ENCODE data around the gene PPA1.
"Not testable (repeated sequence)": the region's sequence is repeated elsewhere in the genome, so short reads cannot be mapped to it uniquely, and the experiment has no call there.

PPA1 gene

GRCh38 chr10:70228491-70228890 lies 4.7 kb downstream of the PPA1 start:
- DNase-seq (ENCODE audit: low spot score), result no peak
- TF ChIP-seq, protein P1, sequence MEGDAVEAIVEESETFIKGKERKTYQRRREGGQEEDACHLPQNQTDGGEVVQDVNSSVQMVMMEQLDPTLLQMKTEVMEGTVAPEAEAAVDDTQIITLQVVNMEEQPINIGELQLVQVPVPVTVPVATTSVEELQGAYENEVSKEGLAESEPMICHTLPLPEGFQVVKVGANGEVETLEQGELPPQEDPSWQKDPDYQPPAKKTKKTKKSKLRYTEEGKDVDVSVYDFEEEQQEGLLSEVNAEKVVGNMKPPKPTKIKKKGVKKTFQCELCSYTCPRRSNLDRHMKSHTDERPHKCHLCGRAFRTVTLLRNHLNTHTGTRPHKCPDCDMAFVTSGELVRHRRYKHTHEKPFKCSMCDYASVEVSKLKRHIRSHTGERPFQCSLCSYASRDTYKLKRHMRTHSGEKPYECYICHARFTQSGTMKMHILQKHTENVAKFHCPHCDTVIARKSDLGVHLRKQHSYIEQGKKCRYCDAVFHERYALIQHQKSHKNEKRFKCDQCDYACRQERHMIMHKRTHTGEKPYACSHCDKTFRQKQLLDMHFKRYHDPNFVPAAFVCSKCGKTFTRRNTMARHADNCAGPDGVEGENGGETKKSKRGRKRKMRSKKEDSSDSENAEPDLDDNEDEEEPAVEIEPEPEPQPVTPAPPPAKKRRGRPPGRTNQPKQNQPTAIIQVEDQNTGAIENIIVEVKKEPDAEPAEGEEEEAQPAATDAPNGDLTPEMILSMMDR (IDR thresholded peaks at IDR 0.05; ENCODE audit: extremely low read depth, insufficient read depth, missing control alignments), result no peak
- in situ Hi-C loops (cut with MboI; ENCODE audit: low pct_unique_long_range_greater_than_20kb, low sequenced_read_pairs, unreplicated experiment), result loop anchor here (5.0 kb wide), 1 partner anchor 129 kb away; no protein-coding TSS in a partner anchor

- in situ Hi-C loops (cut with MboI; ENCODE audit: low pct_unique_long_range_greater_than_20kb, low sequenced_read_pairs, unreplicated experiment), result loop anchor here (5.0 kb wide), 1 partner anchor 130 kb away; no protein-coding TSS in a partner anchor
Measured at GRCh38 chr10:70227548-70228320, 5.5 kb downstream of the PPA1 start.

DNA sequence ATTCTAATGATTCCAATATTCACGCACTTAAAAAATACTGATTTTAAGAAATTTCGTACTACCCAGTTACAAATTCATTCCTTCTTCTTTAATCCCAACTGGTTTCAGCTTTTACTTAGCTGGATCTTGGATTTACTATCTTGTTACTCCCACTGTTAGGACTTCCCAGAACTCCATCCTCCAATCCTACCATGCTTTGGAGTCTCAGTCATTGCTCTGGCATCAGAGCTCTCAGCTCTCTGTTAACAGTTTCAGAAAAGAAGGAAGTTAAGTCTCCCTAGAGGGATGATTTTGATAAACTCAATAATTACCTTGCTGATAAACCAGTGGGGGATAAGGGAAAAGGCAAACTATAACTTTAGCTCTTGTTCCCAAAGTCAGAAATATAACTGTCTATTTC lies 9.5 kb downstream of the PPA1 start:
- DNase-seq (ENCODE audit: low spot score), result no peak
- TF ChIP-seq, protein P1 (IDR thresholded peaks at IDR 0.05; ENCODE audit: extremely low read depth, insufficient read depth, missing control alignments), result no peak
- in situ Hi-C loops (cut with MboI; ENCODE audit: low pct_unique_long_range_greater_than_20kb, low sequenced_read_pairs, unreplicated experiment), result no loop called here

More at GRCh38 chr10:70227548-70228320, 5.5 kb downstream of the PPA1 start:
- TF ChIP-seq, protein P1 (IDR thresholded peaks at IDR 0.05; ENCODE audit: extremely low read depth, insufficient read depth, missing control alignments), result no peak
- no peak for DNase-seq (ENCODE audit: low spot score)

GRCh38 chr10:70222811-70223447 lies 10.3 kb downstream of the PPA1 start:
- DNase-seq (ENCODE audit: low spot score); in situ Hi-C loops (cut with MboI; ENCODE audit: low pct_unique_long_range_greater_than_20kb, low sequenced_read_pairs, unreplicated experiment): not testable (repeated sequence)

DNA sequence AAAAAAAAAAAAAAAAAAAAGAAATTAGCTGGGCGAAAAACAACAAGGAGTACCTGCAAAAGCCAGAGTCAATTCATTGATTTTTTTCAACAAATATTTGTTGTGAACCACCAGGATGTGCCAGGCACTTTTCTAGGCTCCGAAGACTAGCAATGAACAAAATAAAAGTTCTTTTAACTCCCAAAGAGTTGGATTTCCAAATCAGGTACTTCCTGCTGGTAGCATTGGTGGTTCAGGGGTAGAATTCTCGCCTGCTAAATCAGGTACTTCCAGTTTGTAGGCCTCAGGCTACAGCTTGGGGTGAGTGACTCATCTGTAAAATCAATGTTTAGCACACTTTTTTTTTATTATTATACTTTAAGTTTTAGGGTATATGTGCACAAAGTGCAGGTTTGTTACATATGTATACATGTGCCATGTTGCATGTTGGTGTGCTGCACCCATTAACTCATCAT lies 10.9 kb downstream of the PPA1 start:
- TF ChIP-seq, protein P1 (IDR thresholded peaks at IDR 0.05; ENCODE audit: extremely low read depth, insufficient read depth, missing control alignments), result no peak
- in situ Hi-C loops (cut with MboI; ENCODE audit: low pct_unique_long_range_greater_than_20kb, low sequenced_read_pairs, unreplicated experiment), result no loop called here
- DNase-seq (ENCODE audit: low spot score), result no peak

- no peak for DNase-seq (ENCODE audit: low spot score)
- in situ Hi-C loops (cut with MboI; ENCODE audit: low pct_unique_long_range_greater_than_20kb, low sequenced_read_pairs, unreplicated experiment), result no loop called here
Measured at GRCh38 chr10:70221030-70221429, 12.2 kb downstream of the PPA1 start.

More at GRCh38 chr10:70221030-70221429, 12.2 kb downstream of the PPA1 start:
- TF ChIP-seq, protein P1 (IDR thresholded peaks at IDR 0.05; ENCODE audit: extremely low read depth, insufficient read depth, missing control alignments), result no peak

All from GM13977 (cell line).